ENCODE data around the gene NRXN2.

GRCh38 chr11:64601605-64602465, 121.2 kb downstream of the NRXN2 start:
- TF ChIP-seq CTCF (IDR thresholded peaks at IDR 0.05) (no peak), POLR2AphosphoS5 (IDR thresholded peaks at IDR 0.05; ENCODE audit: low read depth, low read length) (no peak)
